SK-N-SH treated with all-trans-retinoic acid at 6 μM for 48 hours (cell line): ENCODE data around the gene HS1BP3.

Experiments used
- ATAC-seq: fragments of 200-7000 bp; cut with Tn5 transposase; 3 replicates; pipeline ENCODE4 v1.9.1; 2020; ENCODE audit warnings: mild to moderate bottlenecking, moderate library complexity
- ARNTL ChIP-seq: fragments of 450-650 bp; formaldehyde crosslinking; IDR thresholded peaks from 2 replicates; pipeline ENCODE4 v1.5.0; 2020; ENCODE audit warnings: low read depth, mild to moderate bottlenecking, moderate library complexity, borderline replicate concordance
- BACH2 ChIP-seq: fragments of 250-450 bp; sonication (Bioruptor Pico); IDR thresholded peaks from 2 replicates; pipeline ENCODE4 v1.9.0; 2021; ENCODE audit warnings: mild to moderate bottlenecking, borderline replicate concordance
- CSDC2 ChIP-seq: fragments of 250-450 bp; sonication (Bioruptor Pico); IDR thresholded peaks from 2 replicates; pipeline ENCODE4 v1.5.0; 2020; ENCODE audit warnings: mild to moderate bottlenecking, moderate library complexity
- ESRRG ChIP-seq: fragments of 250-450 bp; sonication (Bioruptor Pico); IDR thresholded peaks from 2 replicates; pipeline ENCODE4 v1.6.1; 2021; ENCODE audit warnings: mild to moderate bottlenecking
- GLIS3 ChIP-seq: fragments of 250-450 bp; sonication (Bioruptor Pico); IDR thresholded peaks from 2 replicates; pipeline ENCODE4 v1.5.0; 2020; ENCODE audit warnings: mild to moderate bottlenecking, moderate library complexity
- ISL1 ChIP-seq: fragments of 250-450 bp; sonication (Bioruptor Pico); IDR thresholded peaks from 2 replicates; pipeline ENCODE4 v2.1.2; 2022; ENCODE audit warnings: mild to moderate bottlenecking, moderate library complexity
- OSR1 ChIP-seq: fragments of 250-450 bp; sonication (Bioruptor Pico); IDR thresholded peaks from 2 replicates; pipeline ENCODE4 v1.8.0; 2022; ENCODE audit warnings: moderate library complexity, mild to moderate bottlenecking, inconsistent platforms
- PPARA ChIP-seq: fragments of 250-450 bp; sonication (Bioruptor Pico); IDR thresholded peaks from 2 replicates; pipeline ENCODE4 v1.5.0; 2020; ENCODE audit warnings: mild to moderate bottlenecking, borderline replicate concordance
- RARB ChIP-seq: fragments of 250-450 bp; sonication (Bioruptor Pico); IDR thresholded peaks from 2 replicates; pipeline ENCODE4 v1.8.0; 2021; ENCODE audit warnings: mild to moderate bottlenecking, moderate library complexity
- SNAI2 ChIP-seq: fragments of 250-450 bp; sonication (Bioruptor Pico); IDR thresholded peaks from 2 replicates; pipeline ENCODE4 v1.5.0; 2020; ENCODE audit warnings: mild to moderate bottlenecking, moderate library complexity
- TCF4 ChIP-seq: fragments of 250-450 bp; sonication (Bioruptor Pico); IDR thresholded peaks from 2 replicates; pipeline ENCODE4 v1.8.0; 2021; ENCODE audit warnings: mild to moderate bottlenecking, moderate library complexity, borderline replicate concordance
- TOX ChIP-seq: fragments of 250-450 bp; sonication (Bioruptor Pico); IDR thresholded peaks from 2 replicates; pipeline ENCODE4 v1.8.0; 2021; ENCODE audit warnings: mild to moderate bottlenecking, moderate library complexity, borderline replicate concordance
- ZC3H10 ChIP-seq: fragments of 250-450 bp; sonication (Bioruptor Pico); IDR thresholded peaks from 2 replicates; pipeline ENCODE4 v1.5.1; 2021; ENCODE audit warnings: mild to moderate bottlenecking, moderate library complexity
- ZFP3 ChIP-seq: fragments of 250-450 bp; sonication (Bioruptor Pico); IDR thresholded peaks from 2 replicates; pipeline ENCODE4 v1.5.0; 2020; ENCODE audit warnings: mild to moderate bottlenecking, moderate library complexity
- ZFP30 ChIP-seq: fragments of 450-650 bp; formaldehyde crosslinking; IDR thresholded peaks from 2 replicates; pipeline ENCODE4 v1.5.0; 2022; ENCODE audit warnings: mild to moderate bottlenecking, moderate library complexity
- ZNF565 ChIP-seq: fragments of 450-650 bp; formaldehyde crosslinking; conservative IDR thresholded peaks from 2 replicates; pipeline ENCODE4 v1.5.0; 2020; ENCODE audit warnings: low read depth, mild to moderate bottlenecking, moderate library complexity
- ZNF70 ChIP-seq: fragments of 450-650 bp; formaldehyde crosslinking; IDR thresholded peaks from 2 replicates; pipeline ENCODE4 v1.5.0; 2020; ENCODE audit warnings: mild to moderate bottlenecking, moderate library complexity
- ZNF8 ChIP-seq: fragments of 450-650 bp; formaldehyde crosslinking; IDR thresholded peaks from 2 replicates; pipeline ENCODE4 v1.5.0; 2020; ENCODE audit warnings: mild to moderate bottlenecking, moderate library complexity
- TF ChIP-seq, protein P1 (sequence below): fragments of 250-450 bp; sonication (Bioruptor Pico); IDR thresholded peaks from 2 replicates; pipeline ENCODE4 v1.5.1; 2020; ENCODE audit warnings: low read depth, mild to moderate bottlenecking, moderate library complexity
- TF ChIP-seq, protein P2 (sequence below): fragments of 250-450 bp; sonication (Bioruptor Pico); IDR thresholded peaks from 2 replicates; pipeline ENCODE4 v1.8.0; 2021; ENCODE audit warnings: low read depth, mild to moderate bottlenecking, moderate library complexity, borderline replicate concordance
- TF ChIP-seq, protein P3 (sequence below): fragments of 250-450 bp; sonication (Bioruptor Pico); IDR thresholded peaks from 2 replicates; pipeline ENCODE4 v1.5.1; 2021; ENCODE audit warnings: mild to moderate bottlenecking, moderate library complexity
- TF ChIP-seq, protein P4 (sequence below): fragments of 250-450 bp; sonication (Bioruptor Pico); IDR thresholded peaks from 2 replicates; pipeline ENCODE4 v1.5.0; 2020; ENCODE audit warnings: mild to moderate bottlenecking, moderate library complexity

HS1BP3 gene

DNA sequence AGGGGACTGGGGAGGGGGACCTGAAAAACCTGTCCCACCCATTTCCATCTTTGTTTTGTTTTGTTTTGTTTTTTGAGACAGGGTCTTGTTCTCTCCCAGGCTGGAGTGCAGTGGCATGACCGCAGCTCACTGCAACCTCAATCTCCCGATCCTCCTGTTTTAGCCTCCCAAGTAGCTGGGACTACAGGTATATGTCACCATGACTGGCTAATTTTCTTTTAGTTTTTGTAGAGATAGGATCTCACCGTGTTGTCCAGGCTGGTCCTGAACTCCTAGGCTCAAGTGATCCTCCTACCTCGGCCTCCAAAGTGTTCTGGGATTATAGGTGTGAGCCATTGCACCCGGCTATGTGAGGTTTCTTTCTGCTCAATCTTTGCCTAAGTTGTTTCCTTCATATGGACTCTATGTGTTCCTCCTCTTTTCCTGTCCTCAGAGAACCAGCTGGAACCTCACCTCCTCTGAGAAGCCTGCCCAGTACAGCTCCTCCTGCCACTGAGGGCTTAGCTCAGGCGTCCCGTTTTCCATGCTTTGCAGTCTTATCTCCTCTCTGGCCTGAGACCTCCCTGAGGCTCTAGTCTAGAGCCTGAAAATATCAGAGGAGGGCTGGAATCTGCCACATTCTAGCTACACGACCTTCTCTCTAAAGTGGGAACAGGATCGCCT lies 74.8 kb downstream of the HS1BP3 start:
- ATAC-seq: no peak
- TF ChIP-seq ARNTL (CRISPR knock-in tag) (no peak), TOX (CRISPR knock-in tag) (no peak), PPARA (no peak), ZFP3 (CRISPR knock-in tag) (no peak), OSR1 (CRISPR knock-in tag) (no peak), CSDC2 (CRISPR knock-in tag) (no peak), RARB (CRISPR knock-in tag) (no peak), ZNF565 (CRISPR knock-in tag) (no peak), ESRRG (no peak), ZNF8 (CRISPR knock-in tag) (no peak), GLIS3 (no peak), ISL1 (CRISPR knock-in tag) (no peak), ZC3H10 (CRISPR knock-in tag) (no peak), SNAI2 (CRISPR knock-in tag) (no peak)
- TF ChIP-seq, protein P1, sequence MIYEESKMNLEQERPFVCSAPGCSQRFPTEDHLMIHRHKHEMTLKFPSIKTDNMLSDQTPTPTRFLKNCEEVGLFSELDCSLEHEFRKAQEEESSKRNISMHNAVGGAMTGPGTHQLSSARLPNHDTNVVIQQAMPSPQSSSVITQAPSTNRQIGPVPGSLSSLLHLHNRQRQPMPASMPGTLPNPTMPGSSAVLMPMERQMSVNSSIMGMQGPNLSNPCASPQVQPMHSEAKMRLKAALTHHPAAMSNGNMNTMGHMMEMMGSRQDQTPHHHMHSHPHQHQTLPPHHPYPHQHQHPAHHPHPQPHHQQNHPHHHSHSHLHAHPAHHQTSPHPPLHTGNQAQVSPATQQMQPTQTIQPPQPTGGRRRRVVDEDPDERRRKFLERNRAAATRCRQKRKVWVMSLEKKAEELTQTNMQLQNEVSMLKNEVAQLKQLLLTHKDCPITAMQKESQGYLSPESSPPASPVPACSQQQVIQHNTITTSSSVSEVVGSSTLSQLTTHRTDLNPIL: no peak
- TF ChIP-seq, protein P2, sequence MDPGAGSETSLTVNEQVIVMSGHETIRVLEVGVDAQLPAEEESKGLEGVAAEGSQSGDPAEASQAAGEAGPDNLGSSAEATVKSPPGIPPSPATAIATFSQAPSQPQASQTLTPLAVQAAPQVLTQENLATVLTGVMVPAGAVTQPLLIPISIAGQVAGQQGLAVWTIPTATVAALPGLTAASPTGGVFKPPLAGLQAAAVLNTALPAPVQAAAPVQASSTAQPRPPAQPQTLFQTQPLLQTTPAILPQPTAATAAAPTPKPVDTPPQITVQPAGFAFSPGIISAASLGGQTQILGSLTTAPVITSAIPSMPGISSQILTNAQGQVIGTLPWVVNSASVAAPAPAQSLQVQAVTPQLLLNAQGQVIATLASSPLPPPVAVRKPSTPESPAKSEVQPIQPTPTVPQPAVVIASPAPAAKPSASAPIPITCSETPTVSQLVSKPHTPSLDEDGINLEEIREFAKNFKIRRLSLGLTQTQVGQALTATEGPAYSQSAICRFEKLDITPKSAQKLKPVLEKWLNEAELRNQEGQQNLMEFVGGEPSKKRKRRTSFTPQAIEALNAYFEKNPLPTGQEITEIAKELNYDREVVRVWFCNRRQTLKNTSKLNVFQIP (CRISPR knock-in tag): no peak
- TF ChIP-seq, protein P3, sequence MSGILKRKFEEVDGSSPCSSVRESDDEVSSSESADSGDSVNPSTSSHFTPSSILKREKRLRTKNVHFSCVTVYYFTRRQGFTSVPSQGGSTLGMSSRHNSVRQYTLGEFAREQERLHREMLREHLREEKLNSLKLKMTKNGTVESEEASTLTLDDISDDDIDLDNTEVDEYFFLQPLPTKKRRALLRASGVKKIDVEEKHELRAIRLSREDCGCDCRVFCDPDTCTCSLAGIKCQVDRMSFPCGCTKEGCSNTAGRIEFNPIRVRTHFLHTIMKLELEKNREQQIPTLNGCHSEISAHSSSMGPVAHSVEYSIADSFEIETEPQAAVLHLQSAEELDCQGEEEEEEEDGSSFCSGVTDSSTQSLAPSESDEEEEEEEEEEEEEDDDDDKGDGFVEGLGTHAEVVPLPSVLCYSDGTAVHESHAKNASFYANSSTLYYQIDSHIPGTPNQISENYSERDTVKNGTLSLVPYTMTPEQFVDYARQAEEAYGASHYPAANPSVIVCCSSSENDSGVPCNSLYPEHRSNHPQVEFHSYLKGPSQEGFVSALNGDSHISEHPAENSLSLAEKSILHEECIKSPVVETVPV (CRISPR knock-in tag): no peak

DNA sequence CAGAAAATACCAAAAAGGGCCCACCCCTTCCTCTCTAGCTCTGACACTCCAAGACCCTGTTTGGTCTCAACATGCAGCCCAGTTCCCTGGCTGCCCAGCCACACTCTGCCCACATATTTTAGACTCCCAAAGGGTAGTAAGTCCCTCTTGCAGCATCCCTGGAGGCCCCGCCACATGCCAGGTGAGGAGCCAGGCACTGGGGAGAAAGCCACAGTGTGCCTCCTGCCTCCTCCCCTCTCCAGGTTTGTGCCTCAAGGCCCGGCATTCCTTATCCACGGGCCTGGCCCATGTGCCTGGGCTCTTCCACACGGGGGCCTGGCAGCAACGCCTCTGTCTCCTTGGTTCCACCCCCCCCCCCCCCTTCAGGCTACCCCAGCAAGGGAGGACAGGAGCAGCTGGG lies 75.5 kb downstream of the HS1BP3 start:
- TF ChIP-seq CSDC2 (CRISPR knock-in tag) (no peak), GLIS3 (no peak), TCF4 (no peak), RARB (CRISPR knock-in tag) (no peak), SNAI2 (CRISPR knock-in tag) (no peak), ZNF8 (CRISPR knock-in tag) (no peak), ZC3H10 (CRISPR knock-in tag) (no peak), ESRRG (no peak), BACH2 (CRISPR knock-in tag) (no peak), OSR1 (CRISPR knock-in tag) (no peak), ZNF70 (CRISPR knock-in tag) (no peak)
- TF ChIP-seq, protein P4, sequence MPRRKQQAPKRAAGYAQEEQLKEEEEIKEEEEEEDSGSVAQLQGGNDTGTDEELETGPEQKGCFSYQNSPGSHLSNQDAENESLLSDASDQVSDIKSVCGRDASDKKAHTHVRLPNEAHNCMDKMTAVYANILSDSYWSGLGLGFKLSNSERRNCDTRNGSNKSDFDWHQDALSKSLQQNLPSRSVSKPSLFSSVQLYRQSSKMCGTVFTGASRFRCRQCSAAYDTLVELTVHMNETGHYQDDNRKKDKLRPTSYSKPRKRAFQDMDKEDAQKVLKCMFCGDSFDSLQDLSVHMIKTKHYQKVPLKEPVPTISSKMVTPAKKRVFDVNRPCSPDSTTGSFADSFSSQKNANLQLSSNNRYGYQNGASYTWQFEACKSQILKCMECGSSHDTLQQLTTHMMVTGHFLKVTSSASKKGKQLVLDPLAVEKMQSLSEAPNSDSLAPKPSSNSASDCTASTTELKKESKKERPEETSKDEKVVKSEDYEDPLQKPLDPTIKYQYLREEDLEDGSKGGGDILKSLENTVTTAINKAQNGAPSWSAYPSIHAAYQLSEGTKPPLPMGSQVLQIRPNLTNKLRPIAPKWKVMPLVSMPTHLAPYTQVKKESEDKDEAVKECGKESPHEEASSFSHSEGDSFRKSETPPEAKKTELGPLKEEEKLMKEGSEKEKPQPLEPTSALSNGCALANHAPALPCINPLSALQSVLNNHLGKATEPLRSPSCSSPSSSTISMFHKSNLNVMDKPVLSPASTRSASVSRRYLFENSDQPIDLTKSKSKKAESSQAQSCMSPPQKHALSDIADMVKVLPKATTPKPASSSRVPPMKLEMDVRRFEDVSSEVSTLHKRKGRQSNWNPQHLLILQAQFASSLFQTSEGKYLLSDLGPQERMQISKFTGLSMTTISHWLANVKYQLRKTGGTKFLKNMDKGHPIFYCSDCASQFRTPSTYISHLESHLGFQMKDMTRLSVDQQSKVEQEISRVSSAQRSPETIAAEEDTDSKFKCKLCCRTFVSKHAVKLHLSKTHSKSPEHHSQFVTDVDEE (CRISPR knock-in tag): no peak
- ATAC-seq: no peak

DNA sequence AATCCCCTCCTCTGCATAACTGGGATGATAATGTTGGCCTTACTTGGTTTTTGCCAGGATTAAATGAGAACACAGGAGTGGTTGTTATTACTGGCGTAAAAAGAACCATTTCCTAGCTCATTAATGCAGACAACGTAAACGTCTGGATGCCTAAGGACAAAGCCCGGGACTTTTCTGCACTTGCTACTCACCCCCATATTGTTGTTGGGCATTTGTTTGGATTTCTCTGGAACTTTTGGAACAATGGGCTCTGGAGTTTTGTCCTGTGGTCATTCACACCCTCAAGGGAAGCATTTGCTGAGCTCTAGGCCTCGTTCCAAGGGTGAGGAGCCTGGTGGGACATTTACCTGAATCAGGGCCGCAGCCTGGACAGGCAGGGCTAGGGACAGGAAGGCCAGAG lies 76.0 kb downstream of the HS1BP3 start:
- ATAC-seq: no peak
- TF ChIP-seq ZNF565 (CRISPR knock-in tag) (no peak), CSDC2 (CRISPR knock-in tag) (no peak), RARB (CRISPR knock-in tag) (no peak), BACH2 (CRISPR knock-in tag) (no peak), ZFP30 (CRISPR knock-in tag) (no peak)
- TF ChIP-seq, protein P1: no peak
- TF ChIP-seq, protein P4 (CRISPR knock-in tag): no peak
